SK-N-SH (cell line): ENCODE measurements around the gene GHRL. TPM values are rescaled to one million over a fixed set of nuclear protein-coding genes. Genes with fewer than 3 reads are reported as not detected.

Experiments used
- CTCF ChIA-PET: fragments of 300-600, 350-600 bp; formaldehyde crosslinking; extraction: SDS; loops from one replicate; lab custom pipeline; 2021; lab: Yijun Ruan, JAX
- POLR2A ChIA-PET: fragments of 350-600 bp; sonication (Branson Sonifier 250); formaldehyde crosslinking; extraction: SDS; loops from one replicate; lab custom pipeline; 2020; ENCODE audit warnings: antibody characterized with exemption, inconsistent platforms; lab: Yijun Ruan, JAX
- DNase-seq: peaks from one replicate; pipeline ENCODE4 v3.0.0; 2012
- H2AFZ ChIP-seq: fragments of 200-600 bp; sonication (generic); 2 replicates; pipeline ENCODE4 v1.8.1; 2016; ENCODE audit warnings: antibody characterized with exemption, mild to moderate bottlenecking, low read depth
- H3F3A ChIP-seq: fragments of 200-600 bp; sonication (generic); replicated peaks from 2 replicates; pipeline ENCODE3; 2016; ENCODE audit warnings: antibody characterized with exemption, mild to moderate bottlenecking; ENCODE audit not compliant: insufficient read depth
- H3K27ac ChIP-seq, 2 experiments: fragments of 200-500 bp in 1 of 2; fragments of 200-600 bp in 1 of 2; sonication (Bioruptor generic) in 1 of 2; sonication (generic), shearing (Covaris generic) in 1 of 2; 2 replicates each; pipeline versions ENCODE4 v1.5.1 to v1.6.1; 2014 to 2016; ENCODE audit warnings: low read depth in 2 of 2, inconsistent platforms in 1 of 2, low read length in 1 of 2, mild to moderate bottlenecking in 1 of 2, mixed read lengths in 1 of 2
- H3K27me3 ChIP-seq: fragments of 200-600 bp; sonication (generic), shearing (Covaris generic); 2 replicates; pipeline ENCODE4 v1.6.1; 2016; ENCODE audit warnings: mixed run types; ENCODE audit not compliant: insufficient read depth
- H3K36me3 ChIP-seq, 2 experiments: fragments of 200-500 bp in 1 of 2; fragments of 200-600 bp in 1 of 2; sonication (Bioruptor generic) in 1 of 2; sonication (generic) in 1 of 2; replicated peaks in 1 of 2; 2 replicates each; pipeline versions ENCODE3 to v1.5.1; 2014 to 2016; ENCODE audit warnings: low read length in 1 of 2, mild to moderate bottlenecking in 1 of 2; ENCODE audit not compliant: insufficient read depth in 2 of 2, control insufficient read depth in 1 of 2
- H3K4me1 ChIP-seq, 2 experiments: fragments of 200-500 bp in 1 of 2; fragments of 200-600 bp in 1 of 2; sonication (Bioruptor generic) in 1 of 2; sonication (generic), shearing (Covaris generic) in 1 of 2; 2 replicates each; pipeline versions ENCODE4 v1.5.1 to v1.6.1; 2014 to 2016; ENCODE audit warnings: low read depth in 1 of 2, low read length in 1 of 2, mixed run types in 1 of 2; ENCODE audit not compliant: insufficient read depth in 2 of 2, control insufficient read depth in 1 of 2
- H3K4me2 ChIP-seq: fragments of 200-600 bp; sonication (generic), shearing (Covaris generic); 2 replicates; pipeline ENCODE4 v1.6.1; 2017; ENCODE audit warnings: mixed run types
- H3K4me3 ChIP-seq, 2 experiments: fragments of 200-500 bp in 1 of 2; fragments of 200-600 bp in 1 of 2; sonication (Bioruptor generic) in 1 of 2; sonication (generic), shearing (Covaris generic) in 1 of 2; 2 replicates each; pipeline versions ENCODE4 v1.5.1 to v1.8.1; 2014 to 2016; ENCODE audit warnings: low read depth in 2 of 2, inconsistent platforms in 1 of 2, low read length in 1 of 2, mild to moderate bottlenecking in 1 of 2, mixed read lengths in 1 of 2, moderate library complexity in 1 of 2
- H3K79me2 ChIP-seq: fragments of 200-600 bp; sonication (generic); 2 replicates; pipeline ENCODE4 v1.8.1; 2017; ENCODE audit warnings: mild to moderate bottlenecking; ENCODE audit not compliant: insufficient read depth
- H3K9ac ChIP-seq: fragments of 200-600 bp; sonication (generic); 2 replicates; pipeline ENCODE4 v1.6.1; 2017; ENCODE audit warnings: mixed run types
- H3K9me2 ChIP-seq: fragments of 200-600 bp; sonication (generic); 2 replicates; pipeline ENCODE4 v1.6.1; 2017; ENCODE audit warnings: mixed run types
- H3K9me3 ChIP-seq: fragments of 200-600 bp; sonication (generic); 2 replicates; pipeline ENCODE4 v1.6.1; 2017; ENCODE audit warnings: mixed run types, mild to moderate bottlenecking, moderate library complexity
- H4K20me1 ChIP-seq: fragments of 200-600 bp; sonication (generic); 2 replicates; pipeline ENCODE4 v1.6.1; 2017; ENCODE audit warnings: mild to moderate bottlenecking, mixed run types; ENCODE audit not compliant: insufficient read depth
- CTCF ChIP-seq: fragments of 200-600 bp; sonication (generic); IDR thresholded peaks from 2 replicates; pipeline ENCODE4 v1.6.1; 2017; ENCODE audit warnings: antibody characterized with exemption, mild to moderate bottlenecking, moderate library complexity
- ELF1 ChIP-seq: IDR thresholded peaks from 2 replicates; pipeline ENCODE4 v1.4.0; 2012
- EP300 ChIP-seq, 2 experiments: IDR thresholded peaks; 2 replicates each; pipeline versions ENCODE4 v1.4.0 to v1.6.1; 2012; ENCODE audit warnings: borderline replicate concordance in 1 of 2, low read depth in 1 of 2, low read length in 1 of 2
- FOSL2 ChIP-seq: IDR thresholded peaks from 2 replicates; pipeline ENCODE4 v1.4.0; 2012; ENCODE audit warnings: low read depth, mild to moderate bottlenecking, moderate library complexity, borderline replicate concordance
- FOXJ3 ChIP-seq: sonication (generic); formaldehyde crosslinking; IDR thresholded peaks from 2 replicates; pipeline ENCODE4 v1.5.1; 2020; ENCODE audit warnings: mild to moderate bottlenecking, missing genetic modification reagents
- FOXM1 ChIP-seq: IDR thresholded peaks from 2 replicates; pipeline ENCODE4 v1.4.0; 2012; ENCODE audit warnings: low read depth, mild to moderate bottlenecking
- GABPA ChIP-seq: IDR thresholded peaks from 2 replicates; pipeline ENCODE4 v1.4.0; 2012; ENCODE audit warnings: low read depth, mild to moderate bottlenecking
- GATA2 ChIP-seq: sonication (generic); formaldehyde crosslinking; IDR thresholded peaks from 2 replicates; pipeline ENCODE4 v1.5.0; 2020; ENCODE audit warnings: mild to moderate bottlenecking, missing genetic modification reagents
- IRF3 ChIP-seq: fragments of 150-350 bp; IDR thresholded peaks from 2 replicates; pipeline ENCODE4 v1.6.1; 2016; ENCODE audit warnings: mild to moderate bottlenecking, low read depth, low read length
- JUND ChIP-seq: IDR thresholded peaks from 2 replicates; pipeline ENCODE4 v1.4.0; 2012
- MAX ChIP-seq: IDR thresholded peaks from 2 replicates; pipeline ENCODE4 v1.4.0; 2012; ENCODE audit warnings: low read depth
- MEF2A ChIP-seq: IDR thresholded peaks from 2 replicates; pipeline ENCODE4 v1.4.0; 2012; ENCODE audit warnings: low read depth, borderline replicate concordance
- MXI1 ChIP-seq: IDR thresholded peaks from 2 replicates; pipeline ENCODE4 v1.6.1; 2012; ENCODE audit warnings: mild to moderate bottlenecking, low read depth, low read length, improper control_type of control experiment
- NFIC ChIP-seq: IDR thresholded peaks from 2 replicates; pipeline ENCODE4 v1.4.0; 2012; ENCODE audit warnings: borderline replicate concordance
- POLR2AphosphoS5 ChIP-seq: IDR thresholded peaks from 2 replicates; pipeline ENCODE4 v1.6.1; 2012; ENCODE audit warnings: low read depth, low read length
- RAD21 ChIP-seq: IDR thresholded peaks from 2 replicates; pipeline ENCODE4 v1.6.1; 2012; ENCODE audit warnings: mild to moderate bottlenecking, low read length
- REST ChIP-seq: IDR thresholded peaks from 2 replicates; pipeline ENCODE4 v1.6.1; 2012; ENCODE audit warnings: mild to moderate bottlenecking, low read depth, low read length, moderate library complexity
- SIN3A ChIP-seq: IDR thresholded peaks from 2 replicates; pipeline ENCODE4 v1.6.1; 2012; ENCODE audit warnings: low read depth, mild to moderate bottlenecking, low read length, moderate library complexity, borderline replicate concordance
- SMC3 ChIP-seq: IDR thresholded peaks from 2 replicates; pipeline ENCODE4 v1.6.1; 2012; ENCODE audit warnings: low read depth, low read length, improper control_type of control experiment
- TCF12 ChIP-seq: IDR thresholded peaks from 2 replicates; pipeline ENCODE4 v1.4.0; 2012
- TEAD4 ChIP-seq: IDR thresholded peaks from 2 replicates; pipeline ENCODE4 v1.4.0; 2012; ENCODE audit warnings: mild to moderate bottlenecking, borderline replicate concordance; ENCODE audit not compliant: insufficient read depth
- USF1 ChIP-seq: IDR thresholded peaks from 2 replicates; pipeline ENCODE4 v1.4.0; 2012; ENCODE audit warnings: low read depth, borderline replicate concordance
- YY1 ChIP-seq: IDR thresholded peaks from 2 replicates; pipeline ENCODE4 v1.4.0; 2012; ENCODE audit warnings: low read depth, mild to moderate bottlenecking
- WGBS: methylation state at CpG from one replicate; pipeline ENCODE4 v1.1.6; 2017; ENCODE audit warnings: low lambda C conversion rate; 5-methylcytosine and 5-hydroxymethylcytosine counted together
- polyA plus RNA-seq, 3 experiments: library from polyadenylated mRNA; depleted of rRNA; stranded (reverse); fragments of >200 nt; gene quantifications; 2 replicates each; pipeline ENCODE4 v1.2.3, GENCODE V29; 2012

The GHRL gene
- polyA plus RNA-seq, 1 of the 3 experiments (the other 2 are of a cell fraction), result not detected

- TF ChIP-seq GABPA, result no peak
- no peak for TF ChIP-seq YY1
- TF ChIP-seq USF1, result no peak
- TF ChIP-seq ELF1, result no peak
- no peak for TF ChIP-seq MXI1
- TF ChIP-seq TEAD4, result no peak
- TF ChIP-seq SIN3A, result no peak
- TF ChIP-seq MAX, result no peak
- no peak for TF ChIP-seq GATA2 (CRISPR knock-in tag)
- no peak for TF ChIP-seq IRF3
- no peak for TF ChIP-seq FOXJ3 (CRISPR knock-in tag)
- TF ChIP-seq POLR2AphosphoS5, result no peak
- TF ChIP-seq MEF2A, result no peak
- no peak for TF ChIP-seq NFIC
- no peak for TF ChIP-seq FOSL2
These were observed 30.7 kb downstream of the GHRL start (continued) for GRCh38 chr3:10262027-10262426.

- CTCF ChIA-PET, result no interaction called here
- Histone ChIP-seq H2AFZ (no peak overlapping the region), H3K36me3 (peaks cover 26 to 35% of the 10 kb centered on the region in 2 experiments), H3K9me3 (no peaks in the 10 kb centered on the region), H3K27me3 (no peaks in the 10 kb centered on the region), H3F3A (no peaks in the 10 kb centered on the region), H3K9ac (no peak overlapping the region), H3K27ac (no peak overlapping the region), H3K4me3 (no peak overlapping the region), H3K4me2 (no peak overlapping the region), H3K9me2 (no peaks in the 10 kb centered on the region), H3K4me1 (peaks cover 0 to 2% of the 10 kb centered on the region in 2 experiments; a peak in 1 of 4 replicates), H3K79me2 (peaks cover 83% of the 10 kb centered on the region), H4K20me1 (0 out of 2 replicates have a peak, but pooled peaks cover 6% of the 10 kb centered on the region)
- 99% methylated on average over 6 of the region's 6 CpGs for WGBS
- no peak for DNase-seq
- POLR2A ChIA-PET, result no interaction called here
- TF ChIP-seq TCF12 (no peak), USF1 (no peak), RAD21 (no peak), SIN3A (no peak), REST (no peak), GATA2 (CRISPR knock-in tag) (no peak), IRF3 (no peak), YY1 (no peak), EP300 (IDR thresholded peaks at IDR 0.05; ENCODE audit: borderline replicate concordance in 1 of 2, low read depth in 1 of 2, low read length in 1 of 2) (no peak), FOXM1 (no peak), CTCF (no peak), NFIC (no peak), SMC3 (no peak), JUND (no peak), ELF1 (no peak)
These were observed 32.5 kb downstream of the GHRL start for GRCh38 chr3:10260211-10260701.
